SK-N-SH treated with all-trans-retinoic acid at 6 μM for 48 hours (cell line): ENCODE results near the gene EFCAB13.

Source experiments
- ATAC-seq: fragments of 200-7000 bp; cut with Tn5 transposase; 3 replicates; pipeline ENCODE4 v1.9.1; 2020; ENCODE audit warnings: mild to moderate bottlenecking, moderate library complexity
- CSDC2 ChIP-seq: fragments of 250-450 bp; sonication (Bioruptor Pico); IDR thresholded peaks from 2 replicates; pipeline ENCODE4 v1.5.0; 2020; ENCODE audit warnings: mild to moderate bottlenecking, moderate library complexity
- ESRRG ChIP-seq: fragments of 250-450 bp; sonication (Bioruptor Pico); IDR thresholded peaks from 2 replicates; pipeline ENCODE4 v1.6.1; 2021; ENCODE audit warnings: mild to moderate bottlenecking
- ISL1 ChIP-seq: fragments of 250-450 bp; sonication (Bioruptor Pico); IDR thresholded peaks from 2 replicates; pipeline ENCODE4 v2.1.2; 2022; ENCODE audit warnings: mild to moderate bottlenecking, moderate library complexity
- RARB ChIP-seq: fragments of 250-450 bp; sonication (Bioruptor Pico); IDR thresholded peaks from 2 replicates; pipeline ENCODE4 v1.8.0; 2021; ENCODE audit warnings: mild to moderate bottlenecking, moderate library complexity
- SNAI2 ChIP-seq: fragments of 250-450 bp; sonication (Bioruptor Pico); IDR thresholded peaks from 2 replicates; pipeline ENCODE4 v1.5.0; 2020; ENCODE audit warnings: mild to moderate bottlenecking, moderate library complexity
- TCF4 ChIP-seq: fragments of 250-450 bp; sonication (Bioruptor Pico); IDR thresholded peaks from 2 replicates; pipeline ENCODE4 v1.8.0; 2021; ENCODE audit warnings: mild to moderate bottlenecking, moderate library complexity, borderline replicate concordance
- TOX ChIP-seq: fragments of 250-450 bp; sonication (Bioruptor Pico); IDR thresholded peaks from 2 replicates; pipeline ENCODE4 v1.8.0; 2021; ENCODE audit warnings: mild to moderate bottlenecking, moderate library complexity, borderline replicate concordance
- ZC3H10 ChIP-seq: fragments of 250-450 bp; sonication (Bioruptor Pico); IDR thresholded peaks from 2 replicates; pipeline ENCODE4 v1.5.1; 2021; ENCODE audit warnings: mild to moderate bottlenecking, moderate library complexity
- ZFP3 ChIP-seq: fragments of 250-450 bp; sonication (Bioruptor Pico); IDR thresholded peaks from 2 replicates; pipeline ENCODE4 v1.5.0; 2020; ENCODE audit warnings: mild to moderate bottlenecking, moderate library complexity
- ZNF565 ChIP-seq: fragments of 450-650 bp; formaldehyde crosslinking; conservative IDR thresholded peaks from 2 replicates; pipeline ENCODE4 v1.5.0; 2020; ENCODE audit warnings: low read depth, mild to moderate bottlenecking, moderate library complexity
- ZNF70 ChIP-seq: fragments of 450-650 bp; formaldehyde crosslinking; IDR thresholded peaks from 2 replicates; pipeline ENCODE4 v1.5.0; 2020; ENCODE audit warnings: mild to moderate bottlenecking, moderate library complexity
- ZNF8 ChIP-seq: fragments of 450-650 bp; formaldehyde crosslinking; IDR thresholded peaks from 2 replicates; pipeline ENCODE4 v1.5.0; 2020; ENCODE audit warnings: mild to moderate bottlenecking, moderate library complexity
- TF ChIP-seq, protein P1 (sequence below): fragments of 250-450 bp; sonication (Bioruptor Pico); IDR thresholded peaks from 2 replicates; pipeline ENCODE4 v1.8.0; 2021; ENCODE audit warnings: low read depth, mild to moderate bottlenecking, moderate library complexity, borderline replicate concordance
- TF ChIP-seq, protein P2 (sequence below): fragments of 250-450 bp; sonication (Bioruptor Pico); IDR thresholded peaks from 2 replicates; pipeline ENCODE4 v1.5.1; 2020; ENCODE audit warnings: low read depth, mild to moderate bottlenecking, moderate library complexity
- TF ChIP-seq, protein P3 (sequence below): fragments of 250-450 bp; sonication (Bioruptor Pico); IDR thresholded peaks from 2 replicates; pipeline ENCODE4 v1.5.0; 2020; ENCODE audit warnings: mild to moderate bottlenecking, moderate library complexity
- TF ChIP-seq, protein P4 (sequence below): fragments of 250-450 bp; sonication (Bioruptor Pico); IDR thresholded peaks from 2 replicates; pipeline ENCODE4 v1.5.1; 2021; ENCODE audit warnings: mild to moderate bottlenecking, moderate library complexity

Gene EFCAB13

DNA sequence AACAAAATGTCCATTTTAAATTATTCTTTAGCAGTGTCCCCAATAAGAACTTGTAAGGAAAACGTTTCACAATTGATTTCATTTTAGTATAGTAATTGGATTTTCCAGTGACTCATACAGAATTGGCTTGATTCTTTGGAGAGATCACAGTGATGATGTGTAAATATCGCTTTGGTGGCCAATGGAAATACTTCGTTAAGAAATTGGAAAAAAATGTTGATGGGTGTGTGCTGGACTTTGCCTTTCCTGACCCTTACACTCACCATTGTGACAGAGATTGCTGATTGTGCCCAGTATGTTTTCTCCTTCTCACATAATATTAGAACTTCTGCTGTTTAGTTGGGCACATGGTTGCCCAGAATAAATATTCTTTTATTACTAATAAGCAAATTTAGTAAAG, 7.4 kb upstream of the EFCAB13 start:
- TF ChIP-seq ISL1, result no peak; the same call in 1 of the 2 replicates
- peak; percentile 34; the same call in 1 of the 2 replicates for TF ChIP-seq ZC3H10 (CRISPR knock-in tag)
- TF ChIP-seq, all 23 proteins: peak for 1
- ATAC-seq, result peak; percentile 59

DNA sequence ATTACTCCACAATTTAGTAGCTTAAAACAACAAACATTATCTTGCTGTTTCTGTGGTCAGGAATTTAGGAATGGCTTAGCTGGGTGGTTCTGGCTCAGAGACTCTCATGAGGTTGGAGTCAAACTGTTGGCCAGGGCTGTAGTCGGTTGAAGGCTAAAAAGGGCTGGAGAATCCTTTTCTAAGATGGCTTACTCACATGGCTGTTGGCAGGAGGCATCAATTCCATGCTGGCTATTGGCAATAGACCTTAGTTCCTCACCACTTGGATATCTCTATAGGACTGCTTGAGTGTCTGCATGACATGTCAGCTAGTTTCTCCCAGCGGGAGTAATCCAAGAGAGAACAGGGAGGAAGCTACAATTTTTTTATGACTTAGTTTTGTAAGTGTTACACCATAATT, 6.6 kb upstream of the EFCAB13 start:
- ATAC-seq, result no peak
- TF ChIP-seq ZNF8 (CRISPR knock-in tag) (no peak), ISL1 (no peak)

DNA sequence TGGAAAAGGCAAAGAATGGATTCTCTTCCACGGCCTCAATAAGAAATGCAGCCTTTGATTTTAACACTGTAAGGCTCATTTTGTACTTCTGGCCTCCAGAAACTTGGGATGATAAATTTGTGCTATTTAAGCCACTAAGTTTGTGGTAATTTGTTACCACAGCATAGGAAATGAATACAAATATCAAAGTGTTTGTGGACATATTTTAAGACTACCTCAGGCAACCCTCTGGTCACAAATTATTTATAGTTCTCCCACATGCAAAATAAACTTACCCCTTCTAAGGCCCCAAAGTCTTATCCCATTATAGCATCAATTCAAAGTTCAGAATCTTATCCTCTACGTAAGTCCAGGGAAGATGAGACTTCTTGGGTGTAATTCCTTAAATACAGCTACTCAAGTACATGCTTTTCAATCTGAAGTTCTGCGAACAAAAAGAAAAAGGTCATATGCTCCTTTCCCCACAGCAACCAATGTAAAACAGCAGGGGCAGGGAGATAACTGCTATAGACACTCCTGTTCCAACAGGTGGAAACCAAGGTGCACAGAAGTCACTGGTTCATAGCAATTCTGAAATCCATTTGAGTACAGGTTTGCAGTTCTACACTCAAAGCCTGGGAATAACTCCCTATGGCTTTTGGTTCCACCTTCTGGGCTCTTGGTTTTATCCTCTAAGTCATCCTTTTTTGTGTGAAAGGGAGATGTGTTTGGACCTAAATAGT, 5.4 kb upstream of the EFCAB13 start:
- ATAC-seq, result no peak
- TF ChIP-seq, protein P1, sequence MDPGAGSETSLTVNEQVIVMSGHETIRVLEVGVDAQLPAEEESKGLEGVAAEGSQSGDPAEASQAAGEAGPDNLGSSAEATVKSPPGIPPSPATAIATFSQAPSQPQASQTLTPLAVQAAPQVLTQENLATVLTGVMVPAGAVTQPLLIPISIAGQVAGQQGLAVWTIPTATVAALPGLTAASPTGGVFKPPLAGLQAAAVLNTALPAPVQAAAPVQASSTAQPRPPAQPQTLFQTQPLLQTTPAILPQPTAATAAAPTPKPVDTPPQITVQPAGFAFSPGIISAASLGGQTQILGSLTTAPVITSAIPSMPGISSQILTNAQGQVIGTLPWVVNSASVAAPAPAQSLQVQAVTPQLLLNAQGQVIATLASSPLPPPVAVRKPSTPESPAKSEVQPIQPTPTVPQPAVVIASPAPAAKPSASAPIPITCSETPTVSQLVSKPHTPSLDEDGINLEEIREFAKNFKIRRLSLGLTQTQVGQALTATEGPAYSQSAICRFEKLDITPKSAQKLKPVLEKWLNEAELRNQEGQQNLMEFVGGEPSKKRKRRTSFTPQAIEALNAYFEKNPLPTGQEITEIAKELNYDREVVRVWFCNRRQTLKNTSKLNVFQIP (CRISPR knock-in tag), result no peak
- TF ChIP-seq RARB (CRISPR knock-in tag) (no peak), ESRRG (CRISPR knock-in tag) (no peak), ZC3H10 (CRISPR knock-in tag) (no peak), TOX (CRISPR knock-in tag) (no peak)
- TF ChIP-seq, protein P2, sequence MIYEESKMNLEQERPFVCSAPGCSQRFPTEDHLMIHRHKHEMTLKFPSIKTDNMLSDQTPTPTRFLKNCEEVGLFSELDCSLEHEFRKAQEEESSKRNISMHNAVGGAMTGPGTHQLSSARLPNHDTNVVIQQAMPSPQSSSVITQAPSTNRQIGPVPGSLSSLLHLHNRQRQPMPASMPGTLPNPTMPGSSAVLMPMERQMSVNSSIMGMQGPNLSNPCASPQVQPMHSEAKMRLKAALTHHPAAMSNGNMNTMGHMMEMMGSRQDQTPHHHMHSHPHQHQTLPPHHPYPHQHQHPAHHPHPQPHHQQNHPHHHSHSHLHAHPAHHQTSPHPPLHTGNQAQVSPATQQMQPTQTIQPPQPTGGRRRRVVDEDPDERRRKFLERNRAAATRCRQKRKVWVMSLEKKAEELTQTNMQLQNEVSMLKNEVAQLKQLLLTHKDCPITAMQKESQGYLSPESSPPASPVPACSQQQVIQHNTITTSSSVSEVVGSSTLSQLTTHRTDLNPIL (CRISPR knock-in tag), result no peak

DNA sequence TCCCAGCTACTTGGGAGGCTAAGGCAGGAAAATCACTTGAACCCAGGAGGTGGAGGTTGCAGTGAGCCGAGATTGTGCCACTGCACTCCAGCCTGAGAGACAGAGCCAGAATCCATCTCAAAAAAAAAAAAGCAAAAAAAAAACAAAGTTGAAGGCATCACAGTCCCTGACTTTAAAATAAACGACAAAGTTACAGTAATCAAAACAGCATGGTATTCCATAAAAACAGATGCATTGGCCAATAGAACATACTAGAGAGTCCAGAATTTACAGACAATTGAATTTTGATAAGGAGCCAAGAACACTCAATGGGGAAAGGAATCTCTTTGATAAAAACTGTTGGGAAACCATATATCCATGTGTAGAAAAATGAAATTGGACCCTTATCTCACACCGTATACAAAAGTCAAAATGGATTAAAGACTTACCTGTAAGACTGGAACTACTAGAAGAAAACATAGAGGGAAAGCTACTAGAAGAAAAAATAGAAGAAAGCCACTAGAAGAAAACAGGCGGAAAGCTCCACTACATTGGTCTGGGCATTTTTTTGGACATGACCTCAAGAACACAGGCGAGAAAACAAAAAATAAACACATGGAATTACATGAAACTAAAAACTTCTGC, 2.8 kb upstream of the EFCAB13 start:
- TF ChIP-seq TOX (CRISPR knock-in tag) (no peak), ZNF565 (CRISPR knock-in tag) (no peak), ZFP3 (CRISPR knock-in tag) (no peak)
- ATAC-seq, result no peak

DNA sequence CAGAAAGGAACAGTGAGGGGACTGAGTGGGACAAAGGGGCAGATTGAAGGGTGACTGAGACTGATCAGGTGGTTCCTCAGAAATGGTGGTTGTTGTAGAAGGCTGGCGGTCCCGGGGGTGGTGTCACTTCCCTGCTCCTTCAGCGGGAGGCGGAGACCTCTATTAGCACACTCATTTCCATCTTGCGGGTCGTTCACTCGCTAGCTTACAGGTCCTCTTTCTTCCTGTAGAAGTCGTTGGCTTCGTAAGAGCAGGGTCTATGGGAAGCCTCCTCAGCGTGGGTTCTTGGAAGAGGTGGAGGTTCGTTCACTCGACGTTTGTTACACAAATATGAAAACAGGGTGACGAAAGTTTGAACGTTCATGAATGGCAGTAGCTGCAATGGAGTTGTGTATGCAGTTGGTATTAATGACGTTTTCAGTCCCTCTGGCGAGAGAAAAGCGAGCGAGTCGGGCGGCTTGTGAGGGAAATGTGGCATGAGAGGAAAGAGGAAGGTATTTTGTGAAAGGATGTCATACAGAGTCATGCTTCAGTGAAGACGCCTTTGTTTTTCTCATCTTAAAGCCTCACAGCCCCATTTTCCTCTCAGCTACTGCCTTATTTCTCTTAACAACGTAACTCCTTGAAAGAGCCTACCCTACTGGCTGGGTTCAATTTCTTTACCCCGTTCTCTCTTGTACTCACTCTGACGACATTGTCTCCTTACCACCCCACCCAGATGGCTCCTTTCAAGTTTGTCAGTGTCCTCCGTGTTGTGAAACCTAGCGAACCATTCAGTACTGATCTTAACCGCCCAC, 667 bp downstream of the EFCAB13 start:
- no peak for TF ChIP-seq ZC3H10 (CRISPR knock-in tag)
- TF ChIP-seq, protein P1 (CRISPR knock-in tag), result no peak
- TF ChIP-seq CSDC2, result no peak
- TF ChIP-seq, protein P3, sequence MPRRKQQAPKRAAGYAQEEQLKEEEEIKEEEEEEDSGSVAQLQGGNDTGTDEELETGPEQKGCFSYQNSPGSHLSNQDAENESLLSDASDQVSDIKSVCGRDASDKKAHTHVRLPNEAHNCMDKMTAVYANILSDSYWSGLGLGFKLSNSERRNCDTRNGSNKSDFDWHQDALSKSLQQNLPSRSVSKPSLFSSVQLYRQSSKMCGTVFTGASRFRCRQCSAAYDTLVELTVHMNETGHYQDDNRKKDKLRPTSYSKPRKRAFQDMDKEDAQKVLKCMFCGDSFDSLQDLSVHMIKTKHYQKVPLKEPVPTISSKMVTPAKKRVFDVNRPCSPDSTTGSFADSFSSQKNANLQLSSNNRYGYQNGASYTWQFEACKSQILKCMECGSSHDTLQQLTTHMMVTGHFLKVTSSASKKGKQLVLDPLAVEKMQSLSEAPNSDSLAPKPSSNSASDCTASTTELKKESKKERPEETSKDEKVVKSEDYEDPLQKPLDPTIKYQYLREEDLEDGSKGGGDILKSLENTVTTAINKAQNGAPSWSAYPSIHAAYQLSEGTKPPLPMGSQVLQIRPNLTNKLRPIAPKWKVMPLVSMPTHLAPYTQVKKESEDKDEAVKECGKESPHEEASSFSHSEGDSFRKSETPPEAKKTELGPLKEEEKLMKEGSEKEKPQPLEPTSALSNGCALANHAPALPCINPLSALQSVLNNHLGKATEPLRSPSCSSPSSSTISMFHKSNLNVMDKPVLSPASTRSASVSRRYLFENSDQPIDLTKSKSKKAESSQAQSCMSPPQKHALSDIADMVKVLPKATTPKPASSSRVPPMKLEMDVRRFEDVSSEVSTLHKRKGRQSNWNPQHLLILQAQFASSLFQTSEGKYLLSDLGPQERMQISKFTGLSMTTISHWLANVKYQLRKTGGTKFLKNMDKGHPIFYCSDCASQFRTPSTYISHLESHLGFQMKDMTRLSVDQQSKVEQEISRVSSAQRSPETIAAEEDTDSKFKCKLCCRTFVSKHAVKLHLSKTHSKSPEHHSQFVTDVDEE, result no peak
- no peak for TF ChIP-seq ZNF8 (CRISPR knock-in tag)
- no peak for TF ChIP-seq ESRRG (CRISPR knock-in tag)
- TF ChIP-seq SNAI2 (CRISPR knock-in tag), result no peak
- TF ChIP-seq TCF4 (CRISPR knock-in tag), result no peak
- TF ChIP-seq ZNF565 (CRISPR knock-in tag), result no peak
- TF ChIP-seq ZNF70 (CRISPR knock-in tag), result no peak
- TF ChIP-seq, protein P4, sequence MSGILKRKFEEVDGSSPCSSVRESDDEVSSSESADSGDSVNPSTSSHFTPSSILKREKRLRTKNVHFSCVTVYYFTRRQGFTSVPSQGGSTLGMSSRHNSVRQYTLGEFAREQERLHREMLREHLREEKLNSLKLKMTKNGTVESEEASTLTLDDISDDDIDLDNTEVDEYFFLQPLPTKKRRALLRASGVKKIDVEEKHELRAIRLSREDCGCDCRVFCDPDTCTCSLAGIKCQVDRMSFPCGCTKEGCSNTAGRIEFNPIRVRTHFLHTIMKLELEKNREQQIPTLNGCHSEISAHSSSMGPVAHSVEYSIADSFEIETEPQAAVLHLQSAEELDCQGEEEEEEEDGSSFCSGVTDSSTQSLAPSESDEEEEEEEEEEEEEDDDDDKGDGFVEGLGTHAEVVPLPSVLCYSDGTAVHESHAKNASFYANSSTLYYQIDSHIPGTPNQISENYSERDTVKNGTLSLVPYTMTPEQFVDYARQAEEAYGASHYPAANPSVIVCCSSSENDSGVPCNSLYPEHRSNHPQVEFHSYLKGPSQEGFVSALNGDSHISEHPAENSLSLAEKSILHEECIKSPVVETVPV (CRISPR knock-in tag), result no peak
- TF ChIP-seq, protein P2 (CRISPR knock-in tag), result no peak
- no peak for TF ChIP-seq RARB (CRISPR knock-in tag)
- ATAC-seq, result no peak
